ENCODE data around the gene NMNAT2.

DNA sequence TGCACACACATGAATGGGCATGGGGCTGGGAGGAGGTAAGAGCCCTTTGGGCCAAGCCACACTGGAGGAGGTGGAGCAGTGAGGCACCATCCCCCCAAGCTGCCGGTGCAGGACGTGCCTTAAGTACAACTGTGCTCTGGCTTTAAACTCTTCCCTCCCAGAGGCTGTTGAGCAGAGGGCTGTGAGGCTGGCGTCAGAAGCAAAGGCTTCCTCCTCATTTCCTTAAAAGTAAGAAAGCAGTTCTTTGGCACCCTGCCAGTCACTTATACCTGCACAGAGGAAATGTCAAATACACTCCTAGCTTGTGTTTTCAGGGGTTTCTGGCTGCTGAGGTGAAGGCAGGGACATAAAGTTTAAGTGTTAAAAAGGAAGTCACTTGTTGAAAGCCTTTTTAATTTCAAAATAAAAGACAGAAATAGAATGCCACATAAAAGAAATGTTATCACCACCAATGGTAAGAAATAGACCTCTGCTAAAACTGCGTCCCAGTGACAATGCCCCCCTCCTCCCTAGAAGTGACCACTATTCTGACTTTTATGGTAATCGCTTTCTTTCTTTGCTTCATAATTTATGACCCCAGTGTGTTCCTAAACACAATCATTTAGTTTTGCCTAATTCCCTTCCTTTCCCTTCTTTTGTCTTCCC lies 199.1 kb downstream of the NMNAT2 start:
- TF ChIP-seq EP300 (IDR thresholded peaks at IDR 0.05), result no peak
- TF ChIP-seq POLR2A (IDR thresholded peaks at IDR 0.05), result no peak
- TF ChIP-seq, protein P1, sequence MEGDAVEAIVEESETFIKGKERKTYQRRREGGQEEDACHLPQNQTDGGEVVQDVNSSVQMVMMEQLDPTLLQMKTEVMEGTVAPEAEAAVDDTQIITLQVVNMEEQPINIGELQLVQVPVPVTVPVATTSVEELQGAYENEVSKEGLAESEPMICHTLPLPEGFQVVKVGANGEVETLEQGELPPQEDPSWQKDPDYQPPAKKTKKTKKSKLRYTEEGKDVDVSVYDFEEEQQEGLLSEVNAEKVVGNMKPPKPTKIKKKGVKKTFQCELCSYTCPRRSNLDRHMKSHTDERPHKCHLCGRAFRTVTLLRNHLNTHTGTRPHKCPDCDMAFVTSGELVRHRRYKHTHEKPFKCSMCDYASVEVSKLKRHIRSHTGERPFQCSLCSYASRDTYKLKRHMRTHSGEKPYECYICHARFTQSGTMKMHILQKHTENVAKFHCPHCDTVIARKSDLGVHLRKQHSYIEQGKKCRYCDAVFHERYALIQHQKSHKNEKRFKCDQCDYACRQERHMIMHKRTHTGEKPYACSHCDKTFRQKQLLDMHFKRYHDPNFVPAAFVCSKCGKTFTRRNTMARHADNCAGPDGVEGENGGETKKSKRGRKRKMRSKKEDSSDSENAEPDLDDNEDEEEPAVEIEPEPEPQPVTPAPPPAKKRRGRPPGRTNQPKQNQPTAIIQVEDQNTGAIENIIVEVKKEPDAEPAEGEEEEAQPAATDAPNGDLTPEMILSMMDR (IDR thresholded peaks at IDR 0.05), result no peak

All from upper lobe of left lung (tissue), 4 donors.